NCI-H187 (cell line): ENCODE measurements around the gene PRKN.
"Not testable (repeated sequence)": the region's sequence is repeated elsewhere in the genome, so short reads cannot be mapped to it uniquely, and the experiment has no call there.

ENCODE experiments used
- DNase-seq, 2 experiments: peaks; one replicate each; lab custom pipeline; 2025; lab: John Stamatoyannopoulos, UW

PRKN gene

GRCh38 chr6:162443101-162443500, 284.5 kb downstream of the PRKN start:
- no peak for DNase-seq

GRCh38 chr6:162442687-162443086, 284.9 kb downstream of the PRKN start:
- DNase-seq: no peak

- DNase-seq: no peak
These were observed 285.6 kb downstream of the PRKN start for GRCh38 chr6:162441991-162442390.

DNA sequence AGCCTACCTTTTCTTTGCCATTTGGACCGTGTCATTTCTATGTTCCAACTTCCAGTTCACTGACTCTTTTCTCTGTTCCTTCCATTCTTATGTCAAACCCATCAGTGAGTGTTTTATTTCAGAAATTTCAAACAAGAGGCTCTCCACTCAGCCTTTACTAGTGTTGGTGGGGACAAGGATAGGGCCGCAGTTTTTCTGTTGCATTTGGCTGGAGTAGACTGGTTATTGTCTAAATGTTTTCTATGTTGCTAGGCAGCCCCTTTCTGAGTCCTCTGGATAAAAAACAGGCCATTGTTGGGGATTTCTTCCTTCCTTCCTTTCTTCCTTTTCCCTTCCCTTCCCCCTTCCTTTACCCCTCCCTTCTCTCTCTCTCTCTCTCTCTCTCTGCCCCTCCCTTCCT, 288.6 kb downstream of the PRKN start:
- no peak for DNase-seq

GRCh38 chr6:162435071-162435470, 292.5 kb downstream of the PRKN start:
- DNase-seq: no peak

- no peak for DNase-seq
These were observed 306.6 kb downstream of the PRKN start for GRCh38 chr6:162421004-162421403.

- no peak for DNase-seq
These were observed 310.6 kb downstream of the PRKN start for GRCh38 chr6:162416831-162417537.

GRCh38 chr6:162416307-162416706, 311.3 kb downstream of the PRKN start:
- no peak for DNase-seq

GRCh38 chr6:162409741-162410691, 317.6 kb downstream of the PRKN start:
- no peak for DNase-seq

DNA sequence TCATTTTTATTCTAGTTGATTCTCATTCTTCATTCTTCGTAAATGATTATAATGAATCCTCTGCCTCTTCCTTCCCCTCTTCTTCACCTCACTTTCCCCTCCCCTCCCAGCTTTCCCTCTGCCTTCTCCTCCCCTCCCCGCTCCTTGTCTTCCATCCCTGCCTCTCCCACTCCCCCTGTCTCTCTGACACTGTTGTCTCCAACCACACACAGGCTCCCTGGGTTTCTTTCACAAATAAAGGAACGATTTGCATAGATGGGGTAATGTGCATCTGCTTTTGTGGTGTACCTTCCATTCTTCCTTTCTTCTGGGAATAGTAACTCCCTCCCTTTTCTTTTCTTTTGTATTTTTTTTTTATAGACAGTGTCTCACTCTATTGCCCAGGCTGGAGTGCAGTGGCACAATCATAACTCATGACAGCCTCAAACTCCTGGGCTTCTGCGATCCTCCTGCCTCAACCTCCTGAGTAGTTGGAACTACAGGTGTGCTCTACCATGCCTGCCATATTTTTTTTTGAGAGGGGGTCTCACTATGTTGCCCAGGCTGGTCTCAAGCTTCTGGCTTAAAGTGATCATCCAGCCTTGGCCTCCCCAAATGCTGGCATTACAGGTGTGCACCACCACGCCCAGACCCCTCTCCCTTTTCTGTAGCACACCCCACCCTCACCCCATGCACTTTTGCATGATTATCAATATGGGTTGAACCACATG, 318.6 kb downstream of the PRKN start:
- no peak for DNase-seq

DNA sequence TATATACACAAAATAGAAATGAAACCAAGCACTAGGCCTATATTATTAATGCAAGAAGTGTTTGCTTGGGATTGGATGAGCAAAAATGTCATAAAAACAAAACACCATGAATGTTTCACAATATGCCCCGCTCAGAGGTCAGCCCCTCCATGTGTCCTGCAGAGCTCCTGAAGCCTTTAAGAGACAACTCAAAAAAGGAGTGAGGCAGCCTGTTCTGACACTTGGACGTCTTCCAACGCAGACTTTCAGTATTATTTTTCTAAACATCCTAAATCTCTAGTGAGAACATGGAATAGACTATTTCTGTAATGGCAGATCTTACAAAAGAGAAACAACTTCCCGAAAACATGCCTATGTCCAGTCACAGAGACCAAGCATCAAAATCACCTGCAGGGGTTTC, 322.6 kb downstream of the PRKN start:
- DNase-seq: no peak

- no peak for DNase-seq
These were observed 324.5 kb downstream of the PRKN start for GRCh38 chr6:162403031-162403430.

GRCh38 chr6:162395181-162395580, 332.4 kb downstream of the PRKN start:
- DNase-seq: no peak

DNA sequence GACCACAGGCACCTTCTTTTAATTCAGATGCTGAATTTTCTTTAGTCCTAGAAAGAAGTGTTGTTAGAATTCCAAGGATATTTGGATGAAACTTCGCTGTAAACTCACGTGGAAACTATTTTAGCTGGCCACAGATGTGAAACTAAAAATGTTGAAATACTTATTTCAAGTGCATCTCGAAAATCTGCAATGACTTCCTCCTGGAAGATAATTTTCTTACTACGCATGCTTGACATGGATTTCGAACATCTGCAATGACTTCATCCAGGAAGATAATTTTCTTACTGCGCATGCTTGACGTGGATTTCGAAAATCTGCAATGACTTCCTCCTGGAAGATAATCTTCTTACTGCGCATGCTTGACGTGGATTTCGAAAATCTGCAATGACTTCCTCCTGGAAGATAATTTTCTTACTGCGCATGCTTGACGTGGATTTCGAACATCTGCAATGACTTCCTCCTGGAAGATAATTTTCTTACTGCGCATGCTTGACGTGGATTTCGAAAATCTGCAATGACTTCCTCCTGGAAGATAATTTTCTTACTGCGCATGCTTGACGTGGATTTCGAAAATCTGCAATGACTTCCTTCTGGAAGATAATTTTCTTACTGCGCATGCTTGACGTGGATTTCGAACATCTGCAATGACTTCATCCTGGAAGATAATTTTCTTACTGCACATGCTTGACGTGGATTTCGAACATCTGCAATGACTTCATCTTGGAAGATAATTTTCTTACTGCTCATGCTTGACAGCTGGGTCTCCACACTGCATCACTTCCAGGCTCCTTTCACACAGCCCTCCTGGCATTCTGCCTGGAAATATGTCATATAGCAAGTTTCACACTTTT, 336.4 kb downstream of the PRKN start:
- not testable (repeated sequence) for DNase-seq

DNA sequence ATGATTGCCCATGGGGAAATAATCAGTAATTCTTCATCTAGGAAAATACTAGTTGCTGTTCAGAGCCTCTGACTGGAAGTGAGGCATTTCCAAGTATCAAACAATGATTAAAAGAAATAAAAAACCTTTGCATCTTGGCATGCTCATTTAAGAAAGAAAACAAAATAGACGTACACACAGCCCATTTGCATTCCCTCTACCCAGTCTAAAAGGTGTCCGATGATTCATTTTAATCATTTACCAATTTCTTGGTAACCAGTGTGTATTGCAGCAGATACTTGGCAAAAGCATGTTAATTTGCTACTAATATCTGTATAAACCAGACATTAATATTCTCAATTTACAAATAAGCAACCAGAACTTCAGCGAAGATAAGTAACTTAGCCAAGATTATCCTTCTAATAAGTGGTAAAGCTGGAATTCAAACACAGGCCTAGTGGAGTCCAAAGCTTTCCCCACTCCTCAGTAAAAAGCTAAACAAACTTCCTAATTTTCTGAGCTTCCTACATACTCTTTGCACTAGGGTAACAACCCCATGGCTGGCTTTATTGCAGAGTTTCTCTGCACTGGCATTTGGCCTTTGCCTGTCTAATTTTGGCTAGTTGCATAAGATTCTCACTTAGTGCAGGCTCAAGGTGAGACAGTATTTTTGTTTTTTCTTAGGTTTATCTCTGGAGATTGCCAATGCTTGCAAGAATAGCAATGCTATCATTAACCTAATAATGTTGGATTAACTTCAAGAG, 338.1 kb downstream of the PRKN start:
- DNase-seq: no peak

- DNase-seq: no peak
These were observed 339.2 kb downstream of the PRKN start for GRCh38 chr6:162388383-162388777.

- no peak for DNase-seq
These were observed 339.7 kb downstream of the PRKN start for GRCh38 chr6:162387718-162388382.

DNA sequence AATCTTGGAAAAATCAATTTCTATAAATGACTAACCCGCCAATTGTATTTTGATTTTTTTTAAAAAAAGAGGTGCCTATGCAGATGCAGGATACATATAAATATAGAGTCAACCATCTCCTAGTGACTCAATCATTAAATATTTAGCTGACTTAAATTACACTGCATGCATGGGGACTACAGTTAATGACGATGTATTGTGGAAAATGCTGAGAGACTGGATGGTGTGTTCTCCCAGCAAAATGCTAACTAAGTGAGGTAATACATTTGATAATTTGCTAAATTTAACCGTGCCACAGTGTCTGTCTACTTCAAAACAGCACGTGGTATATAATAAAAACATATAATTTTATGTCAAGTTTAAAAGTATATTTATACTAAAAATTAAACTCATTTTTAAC, 341.6 kb downstream of the PRKN start:
- no peak for DNase-seq

DNA sequence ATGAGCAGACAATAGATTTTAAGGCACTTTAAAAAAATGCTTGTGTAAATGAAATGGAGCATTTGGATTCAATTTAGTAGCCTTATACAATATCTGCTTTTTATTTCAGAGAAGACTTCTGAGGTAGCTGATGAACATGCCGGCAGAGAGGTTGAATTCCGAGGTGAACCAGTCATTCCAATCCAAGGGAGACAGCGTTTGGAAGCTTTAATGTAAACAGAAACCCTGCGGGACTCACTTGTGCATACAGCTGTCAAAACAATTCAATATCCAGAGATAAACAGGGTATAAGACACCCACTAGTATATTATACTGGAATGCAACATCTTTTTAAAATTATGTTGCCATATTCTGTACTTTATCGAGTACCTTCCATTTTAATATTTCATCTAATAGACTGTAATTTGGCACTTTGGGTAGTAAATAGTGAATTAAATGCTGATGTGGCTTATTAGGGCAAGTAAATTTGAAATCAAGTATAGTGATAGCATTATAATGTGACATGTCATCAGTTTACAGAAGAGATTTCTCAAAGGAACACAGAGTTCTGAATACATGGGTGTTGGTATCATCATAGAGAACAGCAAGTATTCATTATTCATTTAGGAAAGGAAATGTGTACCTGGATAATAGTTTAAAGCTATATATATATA, 347.7 kb downstream of the PRKN start:
- DNase-seq: no peak

- DNase-seq: no peak
These were observed 349.8 kb downstream of the PRKN start for GRCh38 chr6:162377735-162378134.
